Measurements from ENCODE around the gene PLAGL1.

GRCh38 chr6:143949535-143949934 is 58.5 kb downstream of the PLAGL1 start:
- TF ChIP-seq CTCF (IDR thresholded peaks at IDR 0.05; ENCODE audit: low read length) (no peak), EZH2 (IDR thresholded peaks at IDR 0.05; ENCODE audit: borderline replicate concordance, low read length) (no peak)
